Measurements from ENCODE around the gene STEAP4. TPM values are rescaled to one million over a fixed set of nuclear protein-coding genes. Genes with fewer than 3 reads are reported as not detected.

The STEAP4 gene
- total RNA-seq, 1 experiment from 2014 or later: not detected

DNA sequence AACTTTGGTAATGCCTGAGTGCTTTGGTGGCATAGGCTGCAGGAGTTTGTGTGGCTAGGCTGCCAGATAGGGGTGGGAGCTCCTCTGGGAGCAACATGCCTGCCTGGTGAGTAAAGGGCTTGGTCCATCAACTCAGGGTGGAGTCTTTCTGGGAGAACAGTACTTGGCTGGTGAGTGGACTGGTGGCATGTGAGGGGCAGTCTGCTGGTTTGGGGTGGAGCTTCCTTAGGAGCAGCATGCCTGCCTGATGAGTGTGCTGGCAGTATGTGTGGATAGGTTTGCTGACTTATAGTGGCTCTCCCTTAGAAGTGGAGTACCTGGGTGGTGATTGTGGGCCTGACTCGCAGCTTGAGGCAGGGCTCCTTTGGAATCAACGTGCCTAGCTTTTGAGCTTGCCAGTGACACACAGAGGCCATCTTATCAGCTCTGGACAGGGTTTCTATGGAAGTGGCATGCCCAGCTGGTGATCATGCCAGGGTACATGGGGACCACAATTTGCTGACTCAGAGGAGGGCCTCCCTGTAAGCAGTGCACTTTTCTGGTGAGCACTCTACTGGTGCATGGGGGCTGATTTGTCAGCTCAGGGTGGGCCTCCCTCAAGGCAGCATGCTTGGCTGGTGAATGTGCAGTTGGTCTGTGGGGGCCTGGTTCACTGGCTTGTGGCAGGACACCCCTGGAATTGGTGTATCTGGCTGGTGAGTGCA lies 51.8 kb downstream of the STEAP4 start:
- no CpG with 5 or more reads among the region's 2 CpGs for WGBS (ENCODE audit: extremely low coverage, insufficient read length, low lambda C conversion rate)
- Histone ChIP-seq H2BK120ac (ENCODE audit: low read depth, low read length, poor library complexity, severe bottlenecking) (no peak overlapping the region), H3K14ac (ENCODE audit: insufficient read depth, low read length) (no peak overlapping the region), H3K27ac (ENCODE audit: insufficient read length, low read depth, low read length) (no peak overlapping the region), H3K4ac (ENCODE audit: low read depth, low read length) (no peak overlapping the region), H3K4me1 (ENCODE audit: insufficient read depth, low read length) (no peaks in the 10 kb centered on the region), H2BK5ac (ENCODE audit: insufficient read length, low read length) (no peak overlapping the region), H3K79me2 (ENCODE audit: insufficient read depth, low read length) (no peaks in the 10 kb centered on the region), H3K9ac (ENCODE audit: extremely low read depth, insufficient read length, low read length) (no peak overlapping the region), H3K79me1 (ENCODE audit: insufficient read depth, low read depth, low read length, poor library complexity, severe bottlenecking) (no peaks in the 10 kb centered on the region), H4K20me1 (ENCODE audit: control insufficient read depth, insufficient read depth, insufficient read length) (no peaks in the 10 kb centered on the region), H2BK20ac (ENCODE audit: low read depth, low read length, poor library complexity, severe bottlenecking) (no peak overlapping the region), H3K56ac (ENCODE audit: insufficient read length, low read depth, low read length) (no peak overlapping the region), H3K27me3 (ENCODE audit: insufficient read depth, low read length) (no peaks in the 10 kb centered on the region), H3K18ac (ENCODE audit: insufficient read length, low read depth, low read length) (no peak overlapping the region), H4K5ac (ENCODE audit: insufficient read length, low read depth, low read length) (no peak overlapping the region), H2BK15ac (ENCODE audit: low read depth, low read length) (no peak overlapping the region), H3K23ac (ENCODE audit: insufficient read length, low read depth, low read length) (no peak overlapping the region), H3K9me3 (ENCODE audit: control insufficient read depth, low read depth, low read length) (no peaks in the 10 kb centered on the region), H3K4me2 (ENCODE audit: insufficient read depth, insufficient read length, low read length) (no peak overlapping the region), H2BK12ac (ENCODE audit: insufficient read length, low read depth, low read length) (no peak overlapping the region), H4K91ac (ENCODE audit: insufficient read length, low read depth, low read length) (no peak overlapping the region), H2AK5ac (ENCODE audit: insufficient read length, low read length) (no peak overlapping the region), H4K8ac (replicated peaks; ENCODE audit: insufficient read length, low read depth, low read length) (no peak overlapping the region), H3T11ph (ENCODE audit: low read length) (no peak overlapping the region), H3K23me2 (ENCODE audit: insufficient read length, low read depth, low read length, poor library complexity, severe bottlenecking) (no peaks in the 10 kb centered on the region), H2AFZ (ENCODE audit: low read length) (no peak overlapping the region)
- H3K27me3 Mint-ChIP-seq (ENCODE audit: low read depth): no peaks in the 10 kb centered on the region; the same call in 1 of the 2 replicates
- no peak overlapping the region for H3K27ac Mint-ChIP-seq
- H3K4me1 Mint-ChIP-seq: no peaks in the 10 kb centered on the region
- DNase-seq: no peak
- peaks cover 12 to 20% of the 10 kb centered on the region in 2 experiments for H3K9me3 Mint-ChIP-seq
- TF ChIP-seq, protein P1, sequence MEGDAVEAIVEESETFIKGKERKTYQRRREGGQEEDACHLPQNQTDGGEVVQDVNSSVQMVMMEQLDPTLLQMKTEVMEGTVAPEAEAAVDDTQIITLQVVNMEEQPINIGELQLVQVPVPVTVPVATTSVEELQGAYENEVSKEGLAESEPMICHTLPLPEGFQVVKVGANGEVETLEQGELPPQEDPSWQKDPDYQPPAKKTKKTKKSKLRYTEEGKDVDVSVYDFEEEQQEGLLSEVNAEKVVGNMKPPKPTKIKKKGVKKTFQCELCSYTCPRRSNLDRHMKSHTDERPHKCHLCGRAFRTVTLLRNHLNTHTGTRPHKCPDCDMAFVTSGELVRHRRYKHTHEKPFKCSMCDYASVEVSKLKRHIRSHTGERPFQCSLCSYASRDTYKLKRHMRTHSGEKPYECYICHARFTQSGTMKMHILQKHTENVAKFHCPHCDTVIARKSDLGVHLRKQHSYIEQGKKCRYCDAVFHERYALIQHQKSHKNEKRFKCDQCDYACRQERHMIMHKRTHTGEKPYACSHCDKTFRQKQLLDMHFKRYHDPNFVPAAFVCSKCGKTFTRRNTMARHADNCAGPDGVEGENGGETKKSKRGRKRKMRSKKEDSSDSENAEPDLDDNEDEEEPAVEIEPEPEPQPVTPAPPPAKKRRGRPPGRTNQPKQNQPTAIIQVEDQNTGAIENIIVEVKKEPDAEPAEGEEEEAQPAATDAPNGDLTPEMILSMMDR (conservative IDR thresholded peaks at IDR 0.05): no peak
- peaks cover 4 to 18% (median 11%) of the 10 kb centered on the region in 3 experiments for H3K36me3 Mint-ChIP-seq (ENCODE audit: insufficient read depth in 1 of 3, low read depth in 3 of 3)
- H3K4me3 Mint-ChIP-seq: no peak overlapping the region
